ENCODE results near the gene TP53BP2.
"Not testable (repeated sequence)": the region's sequence is repeated elsewhere in the genome, so short reads cannot be mapped to it uniquely, and the experiment has no call there.

TP53BP2 gene

DNA sequence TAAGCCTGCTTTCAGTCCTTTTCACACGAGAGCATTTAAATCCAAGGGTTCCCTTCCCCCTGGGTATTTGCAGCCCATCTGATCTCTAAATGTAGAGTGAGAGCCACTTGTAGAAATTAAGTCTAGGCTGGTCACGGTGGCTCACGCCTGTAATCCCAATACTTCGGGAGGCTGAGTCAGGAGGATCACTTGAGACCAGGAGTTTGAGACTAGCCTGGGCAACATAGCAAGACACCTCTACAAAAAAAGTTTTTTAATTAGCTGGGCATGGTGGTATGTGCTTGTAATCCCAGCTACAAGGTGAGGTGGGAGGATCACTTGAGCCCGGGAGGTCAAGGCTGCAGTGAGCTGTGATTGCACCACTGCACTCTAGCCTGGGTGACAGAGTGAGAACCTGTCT lies 109.1 kb downstream of the TP53BP2 start:
- not testable (repeated sequence) for H3K27ac Mint-ChIP-seq; H3K9me3 Mint-ChIP-seq; H3K36me3 Mint-ChIP-seq; H3K4me1 Mint-ChIP-seq; DNase-seq; H3K27me3 Mint-ChIP-seq; H3K4me3 Mint-ChIP-seq; ATAC-seq (replicated peaks)

DNA sequence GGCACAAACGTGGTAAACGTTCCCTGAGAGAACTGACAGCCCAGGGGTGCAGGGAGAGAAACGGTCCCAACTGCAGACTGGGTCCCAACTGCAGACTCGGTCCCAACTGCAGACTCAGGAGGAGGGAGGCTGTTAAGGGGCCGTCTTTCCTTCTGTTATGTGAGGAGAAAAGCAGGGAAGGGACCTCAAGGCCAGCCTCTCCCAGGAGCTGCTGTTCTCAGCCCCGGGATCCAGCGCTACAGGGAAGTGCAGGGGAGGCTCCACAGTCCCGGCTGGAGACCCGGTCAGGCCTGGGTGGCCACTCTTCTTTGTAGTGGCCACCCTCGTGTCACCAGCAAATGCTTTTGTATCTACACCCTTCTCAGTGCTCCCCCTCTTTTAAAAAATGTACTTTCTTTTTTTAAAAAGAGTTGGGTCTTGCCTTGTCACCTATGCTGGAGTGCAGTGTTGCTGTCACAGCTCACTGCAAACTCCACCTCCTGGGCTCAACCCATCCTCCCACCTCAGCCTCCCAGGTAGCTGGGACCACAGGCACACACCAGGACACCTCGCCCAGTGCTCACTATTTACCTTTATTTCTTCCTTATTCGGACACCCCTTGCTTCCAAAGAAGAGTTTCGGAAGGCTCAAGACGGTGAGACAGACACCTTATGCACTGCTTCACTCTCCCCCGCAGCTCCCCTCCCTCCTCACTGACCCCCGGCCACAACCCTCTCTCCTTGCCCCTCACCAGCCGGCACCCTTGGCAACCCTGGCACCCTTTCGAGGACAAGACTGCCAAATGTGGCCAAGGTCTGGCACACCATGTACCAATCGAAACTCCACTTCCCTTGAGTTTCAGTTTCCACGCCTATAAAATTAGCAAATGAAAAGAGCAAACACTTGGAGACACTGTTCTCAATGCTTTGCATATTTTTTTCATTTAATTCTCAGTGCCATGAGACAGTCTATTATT lies 111.6 kb downstream of the TP53BP2 start:
- ATAC-seq (replicated peaks) (no peak), DNase-seq (no peak)
- H3K9me3 Mint-ChIP-seq = no peaks in the 10 kb centered on the region
- H3K27me3 Mint-ChIP-seq = no peaks in the 10 kb centered on the region
- H3K27ac Mint-ChIP-seq = no peak overlapping the region
- no peak overlapping the region for H3K4me3 Mint-ChIP-seq
- peaks cover 0 to 5% of the 10 kb centered on the region in 2 donors for H3K36me3 Mint-ChIP-seq
- peaks cover 10 to 11% of the 10 kb centered on the region in 2 donors for H3K4me1 Mint-ChIP-seq

DNA sequence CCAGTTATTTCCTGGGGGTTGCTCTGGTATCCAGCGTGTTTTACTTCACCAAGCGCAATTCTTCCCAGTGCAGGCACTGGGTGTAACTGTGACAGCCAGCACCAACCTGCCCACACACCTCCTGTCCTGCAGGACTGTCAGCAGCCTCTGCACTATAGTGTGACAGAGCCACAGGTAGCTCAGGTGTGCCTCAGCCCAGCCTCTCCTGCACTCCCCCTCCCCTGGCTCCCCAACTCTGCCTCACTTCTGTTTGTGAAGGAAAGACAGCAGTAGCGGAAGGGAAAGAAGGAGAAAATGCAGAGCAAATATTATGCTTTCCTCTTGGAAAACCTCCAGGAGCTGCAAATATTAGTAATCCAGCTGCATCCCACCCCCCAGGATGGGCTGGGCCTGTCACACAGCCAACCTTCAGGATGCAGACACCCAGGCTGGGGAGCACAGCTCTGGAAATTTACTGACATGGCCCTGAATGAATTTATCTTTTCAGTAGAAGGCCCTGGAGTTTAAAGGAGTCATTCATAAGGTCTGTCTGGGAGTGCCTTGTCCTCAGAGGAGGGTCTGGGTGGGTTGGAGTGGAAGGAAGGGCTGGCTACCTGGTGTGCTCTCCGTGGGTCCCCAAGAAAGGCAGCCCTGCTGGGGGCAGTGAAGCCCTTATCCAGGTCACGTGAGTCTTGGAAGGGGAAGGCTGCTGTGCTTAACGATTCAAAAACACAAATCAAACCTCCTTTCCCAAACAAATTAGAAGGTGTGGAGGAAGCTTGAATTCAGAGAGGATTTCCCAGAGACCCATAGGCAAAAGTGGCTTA lies 112.6 kb downstream of the TP53BP2 start:
- no peak overlapping the region for H3K27ac Mint-ChIP-seq
- no peaks in the 10 kb centered on the region for H3K27me3 Mint-ChIP-seq
- H3K9me3 Mint-ChIP-seq = no peaks in the 10 kb centered on the region
- no peak overlapping the region for H3K4me3 Mint-ChIP-seq
- peaks cover 0 to 4% of the 10 kb centered on the region in 2 donors for H3K36me3 Mint-ChIP-seq
- ATAC-seq (replicated peaks) = no peak
- peaks cover 13 to 17% of the 10 kb centered on the region in 2 donors for H3K4me1 Mint-ChIP-seq
- DNase-seq = no peak

DNA sequence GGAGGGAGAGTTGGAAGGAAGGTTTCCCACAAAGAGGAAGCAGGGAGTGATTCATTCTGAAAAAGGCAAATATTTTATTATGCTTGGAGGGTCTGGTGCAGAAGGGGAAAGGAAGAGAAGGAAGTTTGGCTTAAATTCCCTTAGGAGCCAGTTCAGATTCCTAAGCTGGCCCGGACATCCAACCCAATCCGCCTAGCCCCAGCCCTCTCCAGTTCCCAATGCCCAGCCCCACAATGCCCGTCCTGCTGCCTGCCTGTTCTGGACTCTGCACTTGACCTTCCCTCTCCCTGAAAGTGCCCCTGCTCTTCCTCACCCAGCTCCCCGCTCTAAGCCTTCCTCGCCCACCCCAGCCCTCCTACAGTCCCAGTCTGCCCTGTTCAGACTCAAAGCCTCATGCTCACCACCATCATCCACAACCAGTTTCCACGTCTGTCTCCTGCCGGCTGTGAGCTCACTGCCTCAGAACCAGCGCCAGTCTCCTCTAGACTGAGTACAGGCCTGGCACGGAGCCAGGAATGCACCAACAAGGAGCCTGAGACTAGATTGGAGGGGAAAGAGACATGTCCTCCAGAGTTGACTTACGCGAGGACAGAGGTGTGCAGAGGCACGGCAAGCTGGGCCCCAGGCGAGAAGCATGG lies 114.5 kb downstream of the TP53BP2 start:
- Mint-ChIP-seq H3K27me3 (no peaks in the 10 kb centered on the region), H3K4me1 (peaks cover 29 to 34% of the 10 kb centered on the region in 2 donors), H3K36me3 (peaks cover 0 to 4% of the 10 kb centered on the region in 2 donors), H3K9me3 (no peaks in the 10 kb centered on the region), H3K27ac (no peak overlapping the region), H3K4me3 (no peak overlapping the region)
- no peak for ATAC-seq (replicated peaks)
- DNase-seq = no peak

DNA sequence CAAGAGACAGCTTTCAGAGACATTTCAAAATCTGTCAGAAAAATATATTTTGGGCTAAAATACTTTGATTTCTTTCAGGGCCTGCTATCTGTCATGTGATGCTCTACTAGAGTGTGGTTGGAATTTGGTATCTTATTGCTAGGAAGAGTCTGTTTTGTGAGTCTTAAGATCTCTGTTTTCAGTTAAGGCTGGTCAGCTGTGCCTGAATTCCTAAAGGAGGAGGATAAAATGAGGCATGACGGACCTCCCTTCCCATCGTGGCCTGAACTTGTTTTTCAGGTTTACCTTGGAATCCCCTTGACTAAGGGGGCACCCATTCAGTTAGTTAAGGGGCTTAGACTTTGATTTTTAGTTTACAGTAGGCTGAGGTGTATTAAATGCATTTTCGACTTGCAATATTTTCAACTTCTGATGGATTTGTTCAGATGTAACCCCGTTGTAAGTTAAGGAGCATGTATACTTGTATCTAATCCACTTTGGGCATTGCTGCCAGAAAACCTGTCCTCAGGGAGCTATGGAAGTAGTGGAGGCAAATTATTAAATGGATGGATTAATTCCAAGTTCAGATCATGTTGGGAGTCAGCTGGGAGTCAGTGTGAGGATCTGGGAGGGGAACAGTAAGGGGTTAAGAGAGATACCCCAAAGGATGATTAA lies 115.1 kb downstream of the TP53BP2 start:
- Mint-ChIP-seq H3K9me3 (no peaks in the 10 kb centered on the region), H3K36me3 (peaks cover 0 to 4% of the 10 kb centered on the region in 2 donors), H3K27me3 (no peaks in the 10 kb centered on the region), H3K27ac (no peak overlapping the region), H3K4me1 (peaks cover 35 to 40% of the 10 kb centered on the region in 2 donors), H3K4me3 (no peak overlapping the region)
- ATAC-seq (replicated peaks) (no peak), DNase-seq (no peak)

DNA sequence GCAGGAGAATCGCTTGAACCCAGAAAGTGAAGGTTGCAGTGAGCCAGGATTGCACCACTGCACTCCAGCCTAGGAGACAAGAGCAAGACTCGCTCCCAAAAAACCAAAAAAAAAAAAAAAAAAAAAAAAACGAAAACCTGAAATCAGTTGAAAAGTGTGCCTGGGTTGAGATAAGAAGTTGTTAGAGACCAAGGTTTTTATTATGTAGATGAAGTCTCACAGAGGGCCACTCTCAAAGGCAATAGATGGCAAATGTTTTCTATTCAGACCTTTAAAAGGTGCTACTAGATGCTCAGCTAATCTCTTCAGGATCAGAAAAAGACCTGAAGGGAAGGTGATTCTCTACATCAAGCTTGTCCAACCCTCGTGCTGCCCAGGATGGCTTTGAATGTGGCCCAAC lies 115.8 kb downstream of the TP53BP2 start:
- Mint-ChIP-seq H3K27ac (no peak overlapping the region), H3K9me3 (no peaks in the 10 kb centered on the region), H3K4me3 (no peak overlapping the region), H3K36me3 (peaks cover 0 to 4% of the 10 kb centered on the region in 2 donors), H3K4me1 (peaks cover 39 to 43% of the 10 kb centered on the region in 2 donors), H3K27me3 (no peaks in the 10 kb centered on the region)
- DNase-seq (no peak), ATAC-seq (replicated peaks) (no peak)
